GM20431 (cell line): Measurements from ENCODE around the gene FRK.

Experiments used
- in situ Hi-C: fragments of 300-500 bp; cut with MseI, MboI; formaldehyde crosslinking; loops from one replicate; pipeline ENCODE4 v1.15.0; 2020; ENCODE audit warnings: low sequenced_read_pairs; ENCODE audit not compliant: unreplicated experiment

FRK gene, protein sequence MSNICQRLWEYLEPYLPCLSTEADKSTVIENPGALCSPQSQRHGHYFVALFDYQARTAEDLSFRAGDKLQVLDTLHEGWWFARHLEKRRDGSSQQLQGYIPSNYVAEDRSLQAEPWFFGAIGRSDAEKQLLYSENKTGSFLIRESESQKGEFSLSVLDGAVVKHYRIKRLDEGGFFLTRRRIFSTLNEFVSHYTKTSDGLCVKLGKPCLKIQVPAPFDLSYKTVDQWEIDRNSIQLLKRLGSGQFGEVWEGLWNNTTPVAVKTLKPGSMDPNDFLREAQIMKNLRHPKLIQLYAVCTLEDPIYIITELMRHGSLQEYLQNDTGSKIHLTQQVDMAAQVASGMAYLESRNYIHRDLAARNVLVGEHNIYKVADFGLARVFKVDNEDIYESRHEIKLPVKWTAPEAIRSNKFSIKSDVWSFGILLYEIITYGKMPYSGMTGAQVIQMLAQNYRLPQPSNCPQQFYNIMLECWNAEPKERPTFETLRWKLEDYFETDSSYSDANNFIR

DNA sequence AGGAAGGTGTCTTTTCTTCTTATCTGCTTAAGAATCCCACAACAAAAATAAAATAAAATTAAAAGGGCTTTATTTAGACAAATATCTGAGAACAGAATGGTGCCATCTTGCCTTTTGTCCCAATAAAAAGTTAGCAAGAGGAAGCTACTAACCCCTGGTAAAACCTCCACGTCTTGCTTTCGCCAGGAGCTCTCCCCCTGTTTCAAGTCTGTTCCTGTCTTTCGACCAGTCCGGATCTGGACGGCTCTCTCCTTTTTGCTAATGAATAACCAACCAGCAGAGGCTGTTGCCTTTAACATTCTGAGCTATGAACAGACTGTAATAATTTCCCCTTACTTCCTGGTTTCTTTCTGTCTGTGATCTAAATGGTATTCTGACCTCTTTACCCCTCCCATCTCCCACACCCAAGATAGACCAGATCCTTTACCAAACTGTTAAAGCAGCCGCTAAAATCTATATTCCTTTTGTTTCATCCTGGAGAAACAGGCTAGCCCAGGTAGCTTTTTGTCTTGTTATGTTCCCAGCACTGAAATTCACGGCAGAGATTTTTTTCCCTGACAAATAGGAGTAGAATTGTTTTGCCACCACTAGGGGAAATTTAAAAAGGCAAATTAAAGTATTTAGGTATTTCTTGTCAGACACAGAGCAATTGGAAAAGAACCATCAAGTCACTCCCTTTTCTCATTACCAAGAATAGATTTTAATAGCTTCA is at the start of gene FRK:
Gene FRK, minus strand, starts transcription at position 320 of the 712 bp plus-strand sequence. CDS start 580 bp downstream, outside the sequence.
- in situ Hi-C loops: no loop called here

DNA sequence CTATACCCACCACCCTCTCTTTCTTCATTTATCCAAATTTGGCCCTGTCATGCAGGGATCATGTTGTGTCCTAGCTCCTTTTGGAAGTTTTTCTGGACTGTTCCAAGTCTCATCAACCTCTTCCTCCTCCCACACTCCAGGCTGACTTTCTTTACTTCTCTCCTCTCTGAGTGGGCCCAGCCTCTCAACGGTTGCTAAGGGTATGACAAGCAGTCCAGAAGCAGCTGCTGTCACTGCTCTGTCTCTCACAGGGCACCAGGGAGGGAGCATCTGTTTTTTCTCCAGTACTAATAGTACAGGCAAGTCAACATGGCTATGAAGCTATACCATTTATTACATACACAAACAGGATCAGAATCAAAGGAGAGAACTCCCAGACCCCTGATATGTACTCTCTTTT is 48.1 kb upstream of the FRK start:
- in situ Hi-C loops: no loop called here

DNA sequence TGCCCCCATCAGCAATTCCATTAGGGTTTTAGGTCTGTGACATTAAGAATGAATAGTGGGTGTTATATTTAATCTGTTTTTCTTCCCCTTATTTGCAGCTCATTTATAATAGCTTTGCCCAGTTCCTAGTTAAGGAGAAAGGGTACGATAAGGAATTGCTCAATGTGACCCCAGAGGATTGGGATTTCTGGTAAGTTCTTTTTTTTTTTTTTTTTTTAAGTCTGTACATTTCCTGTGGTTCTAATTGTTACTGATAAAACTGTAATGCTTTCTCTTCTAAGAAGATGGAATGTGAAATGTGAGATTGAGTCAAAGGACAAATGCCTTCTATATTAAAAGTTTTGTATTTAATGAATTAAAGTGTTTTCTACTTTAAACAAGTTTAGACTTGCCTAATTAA is 45.5 kb upstream of the FRK start:
- in situ Hi-C loops: no loop called here

DNA sequence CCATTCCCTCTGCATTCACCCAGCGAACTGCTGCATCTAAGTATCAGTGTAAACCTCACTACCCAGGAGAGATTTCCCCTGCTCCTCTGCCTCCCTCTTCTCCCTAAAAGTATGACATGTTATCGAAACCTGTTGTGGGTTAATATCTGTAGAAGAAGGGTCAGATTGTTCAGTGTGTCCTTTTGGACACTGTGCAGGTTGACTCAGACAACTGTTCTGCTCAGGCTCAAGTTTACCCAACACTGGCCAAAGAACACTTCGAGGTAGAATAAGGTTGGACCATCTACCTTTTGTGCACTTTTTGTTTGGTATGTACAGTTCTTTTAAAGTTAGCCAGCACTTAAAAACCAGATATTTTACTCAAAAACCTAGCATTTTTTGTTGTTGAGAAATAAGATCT is 44.6 kb upstream of the FRK start:
- in situ Hi-C loops: no loop called here

DNA sequence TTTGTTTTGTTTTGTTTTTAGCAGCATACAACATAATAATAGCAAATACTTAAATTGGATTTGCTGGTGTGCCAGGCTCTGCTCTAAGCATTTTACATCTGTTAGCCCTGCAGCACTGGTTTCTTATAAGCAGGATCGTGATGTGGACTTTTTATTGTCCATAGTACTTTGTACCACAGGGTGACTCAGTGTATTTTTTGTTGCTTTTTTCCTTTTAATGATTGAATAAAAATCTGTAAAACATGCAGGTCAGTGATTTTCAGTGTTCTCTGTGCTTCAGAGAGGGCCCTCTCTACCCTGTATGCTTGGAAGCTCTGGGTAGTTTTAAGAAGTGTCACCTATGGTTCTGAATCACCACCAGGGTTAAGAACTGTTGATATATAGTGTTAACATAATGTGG is 43.9 kb upstream of the FRK start:
- in situ Hi-C loops: no loop called here

DNA sequence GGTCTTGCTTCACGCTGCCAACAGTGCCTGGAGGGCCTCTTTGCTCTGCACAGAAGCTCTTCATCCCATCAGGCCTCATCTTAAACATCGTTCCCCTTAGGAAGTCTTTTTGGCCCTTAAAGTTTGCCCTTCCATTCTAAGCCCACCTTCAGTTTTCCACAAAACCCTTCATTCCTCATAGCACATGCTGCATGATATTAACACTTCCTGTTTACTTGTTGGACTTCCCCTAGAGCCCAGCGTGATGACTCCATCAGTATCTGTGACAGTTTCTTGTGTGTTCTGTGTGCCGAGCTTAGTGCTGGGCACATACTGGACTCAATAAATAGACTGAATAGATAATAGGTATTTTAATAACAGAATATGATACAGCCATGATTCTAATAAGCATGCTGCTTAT is 42.2 kb upstream of the FRK start:
- in situ Hi-C loops: no loop called here

DNA sequence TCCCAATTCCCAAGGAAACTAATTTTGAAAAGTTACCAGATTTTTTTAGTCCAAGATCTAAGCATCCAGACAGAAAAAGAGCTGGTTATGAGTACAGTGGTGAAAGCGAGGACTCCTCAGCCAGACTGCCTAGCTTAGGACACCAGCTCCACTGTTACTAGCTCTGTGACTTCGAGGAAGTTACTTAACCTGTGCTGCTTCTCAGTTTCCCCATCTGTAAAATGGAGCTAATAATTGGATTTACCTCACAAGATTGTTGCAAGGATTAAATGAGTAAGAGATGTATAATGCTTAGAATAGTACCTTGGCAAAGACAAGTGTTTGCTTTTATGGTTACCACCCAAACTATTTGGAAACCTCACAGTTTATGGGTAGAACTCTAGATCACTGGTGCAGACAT is 41.1 kb upstream of the FRK start:
- in situ Hi-C loops: no loop called here

DNA sequence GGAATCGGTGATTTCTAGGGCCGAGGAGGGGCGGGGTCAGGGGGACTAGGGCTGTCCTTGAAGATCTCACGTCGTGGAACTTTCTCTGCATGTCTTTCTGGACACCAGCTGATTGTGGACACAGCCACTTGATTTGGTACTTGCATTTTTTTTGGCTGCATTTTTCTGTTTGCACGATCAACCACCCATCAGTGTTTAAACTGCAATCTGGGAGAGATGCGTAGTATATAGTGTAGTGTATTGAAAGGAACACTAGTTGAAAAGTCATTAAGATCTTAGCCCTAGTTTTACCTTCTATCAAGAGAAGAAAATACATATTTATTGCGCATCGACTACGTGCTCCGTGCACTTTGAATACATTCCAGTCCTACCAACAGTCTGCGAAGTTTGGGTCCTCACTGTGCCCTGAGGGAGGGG is 40.6 kb upstream of the FRK start:
- in situ Hi-C loops: no loop called here

DNA sequence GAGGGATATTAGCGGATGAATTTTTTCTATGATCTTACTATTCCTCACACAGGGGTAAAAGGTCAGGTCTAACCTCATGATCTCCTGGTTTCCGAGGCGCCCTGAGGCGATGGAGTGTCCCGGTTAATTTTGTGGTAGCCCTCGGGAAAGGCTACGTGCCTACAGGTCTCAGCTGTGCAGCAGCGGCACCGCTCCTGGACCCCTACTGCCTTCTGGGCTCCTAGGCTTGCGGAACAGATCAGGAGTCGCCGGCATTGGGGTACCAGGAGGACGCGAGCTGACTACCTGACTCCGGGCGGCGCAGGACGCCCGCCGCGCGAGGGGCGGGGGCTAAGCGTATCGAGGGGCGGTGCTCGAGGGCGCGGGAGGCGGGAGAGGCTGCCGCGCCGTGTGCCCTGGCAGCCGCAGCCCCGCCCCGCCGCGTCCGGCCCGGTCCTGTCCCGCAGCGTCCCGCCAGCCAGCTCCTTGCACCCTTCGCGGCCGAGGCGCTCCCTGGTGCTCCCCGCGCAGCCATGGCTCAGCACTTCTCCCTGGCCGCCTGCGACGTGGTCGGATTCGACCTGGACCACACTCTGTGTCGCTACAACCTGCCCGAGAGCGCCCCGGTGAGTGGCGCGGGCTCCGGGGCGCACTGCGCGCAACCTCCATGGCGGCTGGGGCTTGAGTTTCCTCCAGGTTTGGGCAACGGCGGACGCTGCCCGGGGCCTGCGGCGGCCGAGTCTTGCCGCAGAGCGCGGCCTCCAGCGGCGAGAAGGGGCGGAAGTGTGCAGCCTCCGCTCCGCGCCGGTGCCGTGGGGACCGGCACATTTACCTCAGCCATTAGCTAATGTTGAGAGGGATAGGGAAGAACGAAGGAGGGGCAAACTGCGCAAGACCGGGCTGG is 40.0 kb upstream of the FRK start, which contains the start of gene NT5DC1:
Gene NT5DC1, plus strand, starts transcription at position 435 of the 883 bp plus-strand sequence. Its CDS starts 78 bp downstream, at position 513.
- in situ Hi-C loops: no loop called here

DNA sequence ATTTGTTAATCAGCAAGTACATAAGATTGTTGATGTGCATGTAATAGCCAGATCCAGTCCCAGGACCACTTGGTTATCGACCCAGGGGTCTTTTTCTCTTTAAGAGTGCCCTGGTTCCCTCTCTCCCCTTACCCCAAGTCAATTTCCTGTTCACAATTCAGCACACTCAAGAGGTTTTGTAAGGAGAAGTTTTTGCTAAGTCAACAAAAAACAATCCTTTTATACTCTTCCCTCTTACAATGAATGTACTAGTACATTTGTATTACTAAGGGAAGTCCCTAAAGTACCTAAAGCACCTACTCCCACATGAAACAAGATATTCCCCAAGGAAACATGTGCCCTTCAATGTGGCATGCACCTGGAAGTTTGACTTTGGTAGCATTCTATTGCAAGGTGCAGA is 38.3 kb upstream of the FRK start:
- in situ Hi-C loops: loop anchor here (10.0 kb wide), 1 partner anchor 84 kb away; no protein-coding TSS in a partner anchor

DNA sequence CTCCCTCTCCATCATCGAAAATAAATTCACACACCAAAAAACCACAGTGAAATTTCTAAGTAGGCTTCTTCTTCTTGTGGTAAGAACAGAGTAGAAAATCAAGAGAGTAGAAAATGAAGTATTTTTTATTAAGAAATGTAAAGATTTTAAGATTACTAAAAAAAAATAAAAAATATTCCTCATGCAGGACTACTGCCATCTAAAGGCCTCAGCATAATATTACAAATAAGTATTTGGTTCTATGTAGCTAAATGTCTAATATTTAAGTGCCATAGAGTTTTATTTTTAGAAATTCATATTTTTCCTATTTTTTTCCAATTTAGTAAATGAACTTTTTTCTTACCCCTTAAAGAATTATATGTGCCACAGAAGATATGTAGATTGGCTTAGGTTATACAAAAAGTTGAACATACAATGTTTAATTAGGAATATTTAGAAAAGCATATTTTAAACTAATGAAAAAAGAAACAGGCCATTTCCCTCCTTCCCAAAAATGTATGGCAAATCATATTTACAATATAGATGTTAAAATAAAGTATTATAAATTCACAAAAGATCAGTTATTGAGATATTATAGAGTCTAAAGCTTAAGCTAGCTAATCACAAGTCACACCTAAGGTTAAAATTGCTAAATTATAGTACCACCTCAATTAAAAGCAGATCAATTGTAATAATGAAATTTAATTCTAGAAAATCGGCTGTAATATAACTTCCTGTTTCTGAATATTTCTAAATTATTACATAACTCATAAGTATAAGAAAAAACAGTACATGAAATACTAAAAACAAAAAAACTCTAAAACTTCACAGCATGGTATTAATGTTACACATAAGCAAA is 36.5 kb upstream of the FRK start:
- in situ Hi-C loops: loop anchor here (10.0 kb wide), 1 partner anchor 82 kb away; no protein-coding TSS in a partner anchor

DNA sequence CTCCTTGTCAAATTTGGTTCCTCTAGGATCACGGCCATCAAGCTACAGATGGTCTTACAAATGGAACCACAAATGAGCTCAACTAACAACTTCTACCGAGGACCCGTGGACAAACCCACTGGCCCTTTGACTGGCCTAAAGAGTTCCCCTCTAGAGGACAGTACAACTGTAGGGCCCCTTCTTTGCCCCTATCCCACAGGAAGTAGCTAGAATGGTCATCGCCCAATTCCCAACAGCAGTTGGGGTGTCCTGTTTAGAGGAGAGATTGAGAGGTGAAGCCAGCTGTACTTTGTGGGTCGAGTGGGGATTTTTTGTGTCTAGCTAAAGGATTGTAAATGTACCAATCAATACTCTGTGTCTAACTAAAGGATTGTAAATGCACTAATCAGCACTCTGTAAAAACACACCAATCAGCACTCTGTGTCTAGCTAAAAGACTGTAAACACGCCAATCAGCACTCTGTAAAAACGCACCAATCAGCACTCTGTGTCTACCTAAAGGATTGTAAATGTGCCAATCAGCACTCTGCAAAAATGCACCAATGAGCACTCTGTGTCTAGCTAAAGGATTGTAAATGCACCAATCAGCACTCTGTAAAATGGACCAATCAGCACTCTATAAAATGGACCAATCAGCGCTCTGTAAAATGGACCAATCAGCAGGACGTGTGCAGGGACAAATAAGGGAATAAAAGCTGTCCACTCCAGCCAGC is 35.5 kb upstream of the FRK start:
- in situ Hi-C loops: loop anchor here (10.0 kb wide), 1 partner anchor 81 kb away; no protein-coding TSS in a partner anchor

DNA sequence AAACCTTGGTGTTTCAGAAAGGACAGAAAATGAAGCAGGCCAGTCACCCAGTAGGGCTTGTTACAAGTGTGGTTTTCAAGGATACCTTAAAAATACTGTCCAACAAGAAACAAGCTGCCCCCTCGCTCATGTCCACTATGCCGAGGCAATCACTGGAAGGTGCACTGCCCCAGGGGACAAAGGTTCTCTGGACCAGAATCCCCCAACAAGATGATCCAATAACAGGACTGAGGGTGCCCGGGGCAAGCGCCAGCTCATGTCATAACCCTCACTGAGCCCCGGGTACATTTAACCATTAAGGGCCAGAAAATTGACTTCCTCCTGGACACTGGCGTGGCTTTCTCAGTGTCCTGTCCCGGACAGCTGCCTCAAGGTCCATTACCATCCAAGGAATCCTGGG is 33.4 kb upstream of the FRK start:
- in situ Hi-C loops: loop anchor here (10.0 kb wide), 1 partner anchor 79 kb away; no protein-coding TSS in a partner anchor

DNA sequence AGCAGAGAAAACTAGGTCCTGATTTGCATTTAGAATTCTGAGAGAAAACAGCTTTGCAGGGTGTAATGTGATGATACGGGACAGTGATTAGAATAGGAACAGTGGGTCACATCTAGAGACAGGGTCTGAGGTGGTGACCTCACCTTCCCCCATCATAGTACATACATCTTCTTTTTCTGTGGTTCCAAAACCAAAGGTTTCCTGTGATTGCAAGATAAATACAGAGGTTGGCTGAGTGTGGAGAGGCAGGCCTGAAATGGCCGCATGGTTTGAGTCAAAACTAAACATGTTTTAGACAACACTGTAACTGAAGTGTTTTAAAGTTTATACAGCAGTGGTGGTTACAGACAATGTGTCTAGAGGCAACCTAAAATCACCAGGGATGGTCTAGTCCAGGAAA is 29.6 kb upstream of the FRK start:
- in situ Hi-C loops: loop anchor here (10.0 kb wide), 1 partner anchor 75 kb away; no protein-coding TSS in a partner anchor

DNA sequence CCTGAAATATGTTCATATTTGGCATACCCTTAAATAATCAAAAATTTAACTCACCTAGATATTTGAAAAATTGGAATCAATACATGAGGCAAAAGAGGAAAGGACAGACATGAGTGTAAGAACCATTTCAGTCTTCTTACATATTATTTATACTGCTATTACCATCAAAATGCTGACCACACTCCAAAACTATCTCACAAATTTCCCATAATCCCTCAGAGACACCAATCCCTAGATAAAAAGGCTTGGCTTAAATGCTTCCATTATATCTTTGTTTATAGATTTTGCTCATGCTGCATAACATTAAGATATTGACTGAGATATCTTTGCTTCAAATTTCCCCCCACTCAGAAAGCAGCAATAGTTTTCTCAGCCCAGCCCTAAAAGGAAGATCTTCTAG is 28.3 kb upstream of the FRK start:
- in situ Hi-C loops: no loop called here

DNA sequence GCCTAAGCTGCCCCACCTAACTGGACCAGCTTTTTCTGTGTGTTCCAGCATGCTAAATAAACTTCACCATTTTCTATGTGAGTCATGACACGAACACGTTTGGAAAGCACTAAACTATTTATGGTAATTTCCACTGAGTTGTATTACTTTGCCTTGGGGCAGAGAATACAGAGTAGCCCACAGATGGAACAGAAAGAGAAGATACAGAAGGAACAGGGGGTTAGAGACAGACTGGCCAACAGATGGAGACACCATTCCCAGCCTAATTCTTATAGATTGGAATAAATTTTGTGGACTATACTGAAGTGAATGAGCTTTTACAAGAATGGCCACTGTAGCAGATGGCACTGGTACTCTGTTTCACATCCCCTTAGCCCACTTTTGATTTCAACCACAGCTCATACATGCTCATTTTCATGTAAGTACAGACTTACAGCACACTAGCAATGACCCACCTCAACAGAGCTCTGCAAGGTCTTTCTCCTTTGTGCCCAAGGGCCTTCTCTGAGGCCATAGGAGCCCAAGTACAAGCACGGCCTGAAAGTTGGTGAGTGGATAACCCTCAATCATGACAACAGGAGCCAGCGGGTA is 26.8 kb upstream of the FRK start:
- in situ Hi-C loops: no loop called here

DNA sequence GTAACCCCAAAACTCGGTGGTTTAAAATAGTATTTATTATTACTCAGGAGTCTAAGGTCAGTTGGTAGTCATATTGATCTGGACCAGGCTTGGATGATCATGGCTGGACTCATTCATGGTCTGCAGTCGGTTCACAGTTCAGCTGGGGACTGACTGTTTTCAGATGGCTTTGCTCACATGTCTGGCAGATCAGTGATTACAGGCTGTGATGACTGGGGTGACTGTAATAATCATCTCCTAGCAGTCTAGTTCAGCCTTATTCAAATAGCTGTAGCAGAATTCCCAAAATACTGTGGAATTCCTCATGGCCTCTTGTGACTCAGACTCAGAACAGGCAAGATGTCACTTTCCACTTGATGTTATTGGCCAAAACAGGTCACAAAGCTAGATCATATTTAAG is 23.6 kb upstream of the FRK start:
- in situ Hi-C loops: no loop called here

DNA sequence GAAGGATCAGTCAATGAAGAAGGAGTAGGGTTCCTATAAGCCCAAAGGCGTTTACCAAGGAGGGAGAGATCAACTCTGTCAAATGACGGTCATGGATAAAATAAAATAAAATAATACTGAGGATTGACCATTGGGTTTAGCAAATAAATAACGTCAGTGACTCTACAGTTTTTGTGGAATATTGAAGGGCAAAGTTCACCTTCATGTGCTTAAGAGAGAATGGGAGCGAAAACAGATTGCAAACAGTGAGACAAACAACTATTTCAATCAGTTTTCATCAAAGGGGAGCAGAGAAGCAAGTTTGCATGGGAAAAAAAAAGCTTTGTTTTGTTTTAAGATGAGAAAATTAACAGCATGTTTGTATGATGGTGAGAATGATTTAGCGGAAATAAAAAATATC is 22.4 kb upstream of the FRK start:
- in situ Hi-C loops: no loop called here
